GM12892 (cell line): ENCODE measurements around the gene IDH2.

Experiments
- DNase-seq: peaks from one replicate; pipeline ENCODE4 v3.0.0; 2011; ENCODE audit not compliant: insufficient read length
- FAIRE-seq: peaks from 2 replicates; lab custom pipeline; 2011; peaks lifted over from hg19 to GRCh38; lab: Jason Lieb, UNC
- POLR2A ChIP-seq: IDR thresholded peaks from 2 replicates; pipeline ENCODE4 v1.6.1; 2011; ENCODE audit warnings: low read depth, low read length, control low read depth
- POLR2AphosphoS5 ChIP-seq: IDR thresholded peaks from 2 replicates; pipeline ENCODE4 v1.6.1; 2011; ENCODE audit warnings: low read depth, low read length, control low read depth
- TAF1 ChIP-seq: IDR thresholded peaks from 2 replicates; pipeline ENCODE4 v1.6.1; 2011; ENCODE audit warnings: low read depth, mild to moderate bottlenecking, control low read depth, low read length, borderline replicate concordance

IDH2 gene

DNA sequence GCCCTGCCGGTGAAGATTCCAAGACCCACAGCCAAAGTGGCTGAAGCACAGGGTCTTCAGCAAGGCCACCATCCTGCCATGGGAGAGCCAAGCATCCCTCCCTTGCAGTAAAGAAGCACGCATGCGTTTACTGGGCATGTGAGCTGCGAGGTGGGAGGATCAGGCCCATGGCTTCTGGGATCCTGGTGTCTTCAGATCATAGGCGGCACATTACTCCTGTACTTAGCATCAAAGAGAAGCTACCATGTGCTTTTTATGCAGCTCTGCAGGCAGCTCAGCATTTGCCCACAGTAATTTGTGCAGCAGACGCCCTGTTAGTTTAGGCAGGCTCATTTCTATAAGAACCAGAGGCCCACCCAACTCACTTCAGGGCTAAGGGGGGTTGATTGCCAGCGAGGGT lies 45.7 kb downstream of the IDH2 start:
- no peak for TF ChIP-seq TAF1
- no peak for TF ChIP-seq POLR2A
- DNase-seq (no peak), FAIRE-seq (no peak)

DNA sequence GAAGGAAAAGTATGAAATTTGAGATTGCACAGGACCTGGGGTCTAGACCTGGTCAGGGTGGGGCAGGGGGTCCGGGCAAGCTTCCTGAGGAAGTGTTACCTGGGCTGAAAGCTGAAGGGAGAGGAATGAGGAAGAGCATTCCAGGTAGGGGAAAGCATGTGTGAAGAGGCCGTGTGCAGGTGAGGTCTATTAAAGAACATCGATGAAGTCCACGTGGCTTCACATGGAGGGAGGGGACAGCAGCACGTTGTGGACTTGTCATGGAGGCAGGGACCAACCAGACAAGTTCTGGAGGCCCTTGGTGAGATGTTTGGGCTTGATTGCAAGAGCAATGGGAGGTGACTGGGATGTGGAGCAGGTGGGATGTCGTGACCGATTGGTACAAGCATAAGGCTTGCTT lies 47.1 kb downstream of the IDH2 start:
- TF ChIP-seq POLR2A (no peak), POLR2AphosphoS5 (no peak), TAF1 (no peak)
- no peak for DNase-seq
- FAIRE-seq, result no peak

DNA sequence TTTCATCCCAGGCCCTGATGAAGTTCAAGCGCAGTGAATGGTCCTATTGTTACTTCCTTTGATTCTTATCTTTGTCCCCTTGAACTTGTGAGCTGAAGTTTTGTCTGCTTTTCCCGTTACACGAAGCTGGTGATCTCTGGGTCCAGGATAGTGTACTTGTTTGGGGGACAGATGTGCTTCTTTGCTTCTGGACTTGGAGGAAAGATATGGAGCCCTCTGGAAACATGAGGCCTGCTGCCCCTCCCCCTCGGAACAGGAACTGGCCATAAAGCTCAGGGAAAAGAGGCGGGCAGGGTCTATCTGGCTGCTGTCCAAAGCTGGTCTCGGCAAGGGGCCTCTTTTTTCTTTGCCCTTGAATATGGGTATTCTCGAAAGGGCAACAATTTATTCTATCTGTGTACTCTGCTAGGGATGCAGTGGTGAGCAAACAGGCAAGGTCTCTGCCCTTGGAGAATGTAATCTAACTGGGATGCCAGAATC lies 47.6 kb downstream of the IDH2 start:
- DNase-seq (no peak), FAIRE-seq (no peak)
- TF ChIP-seq POLR2AphosphoS5, result no peak
- TF ChIP-seq TAF1, result no peak
- no peak for TF ChIP-seq POLR2A

DNA sequence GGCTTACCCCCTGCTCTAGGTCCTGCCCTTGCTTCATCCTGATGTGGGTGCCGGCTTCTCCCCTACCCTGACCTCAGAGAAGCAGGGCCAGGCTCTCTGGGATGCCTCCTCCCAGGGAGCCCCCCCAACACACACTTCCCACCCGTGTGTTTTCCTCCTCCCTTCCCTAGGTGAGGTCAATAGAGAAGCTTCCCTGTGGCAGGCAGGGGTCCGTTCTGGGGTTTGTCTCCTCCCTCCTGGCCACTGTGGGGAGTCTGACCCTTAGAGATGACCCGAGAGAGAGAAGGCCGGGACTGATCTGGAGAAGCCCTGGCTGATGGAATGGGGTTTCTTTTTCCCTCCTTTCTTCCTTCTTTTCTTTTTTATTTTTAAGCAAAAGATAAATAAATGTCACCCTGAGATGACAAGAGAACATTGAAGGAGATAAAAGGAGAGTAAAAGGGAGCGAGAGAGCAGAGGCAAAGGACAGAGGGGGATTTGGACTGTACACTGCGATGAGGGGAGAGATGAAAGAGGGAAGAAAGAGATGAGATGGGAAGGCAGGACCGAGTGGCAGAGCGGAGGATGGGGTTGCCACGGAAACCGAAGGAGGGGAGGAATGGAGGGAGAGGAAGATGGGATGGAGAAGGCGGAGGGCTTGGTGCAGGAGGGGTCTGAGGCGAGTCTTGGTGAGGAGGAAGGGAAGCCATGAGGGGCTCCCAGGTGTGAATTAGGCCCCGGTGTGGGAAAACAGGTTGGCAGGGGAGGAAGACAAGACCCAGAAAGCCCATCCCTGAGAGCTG lies 48.4 kb downstream of the IDH2 start:
- FAIRE-seq (no peak), DNase-seq (no peak)
- TF ChIP-seq POLR2AphosphoS5, result no peak
- TF ChIP-seq POLR2A, result no peak
- TF ChIP-seq TAF1, result no peak

DNA sequence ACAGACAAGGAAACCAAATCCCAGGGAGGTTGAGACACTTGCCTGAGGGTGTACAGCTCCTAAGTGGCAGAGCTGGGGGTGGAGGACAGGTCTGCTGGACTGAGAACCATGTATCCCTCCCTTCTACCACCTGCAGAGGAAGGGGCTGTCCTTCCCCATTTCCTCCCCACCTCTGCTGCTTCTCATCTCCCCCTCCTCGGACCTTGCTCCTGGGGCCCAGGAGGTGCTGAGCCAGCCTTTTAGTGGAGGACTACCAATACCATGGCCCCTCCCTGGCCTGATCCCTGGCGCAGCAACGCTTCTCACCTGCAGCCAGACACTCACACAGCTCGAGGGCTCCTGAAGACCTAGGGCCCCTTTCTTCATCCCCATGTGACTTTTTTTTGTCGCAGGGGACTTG lies 50.4 kb downstream of the IDH2 start:
- DNase-seq, result no peak
- TF ChIP-seq TAF1 (no peak), POLR2AphosphoS5 (no peak), POLR2A (no peak)
- no peak for FAIRE-seq

DNA sequence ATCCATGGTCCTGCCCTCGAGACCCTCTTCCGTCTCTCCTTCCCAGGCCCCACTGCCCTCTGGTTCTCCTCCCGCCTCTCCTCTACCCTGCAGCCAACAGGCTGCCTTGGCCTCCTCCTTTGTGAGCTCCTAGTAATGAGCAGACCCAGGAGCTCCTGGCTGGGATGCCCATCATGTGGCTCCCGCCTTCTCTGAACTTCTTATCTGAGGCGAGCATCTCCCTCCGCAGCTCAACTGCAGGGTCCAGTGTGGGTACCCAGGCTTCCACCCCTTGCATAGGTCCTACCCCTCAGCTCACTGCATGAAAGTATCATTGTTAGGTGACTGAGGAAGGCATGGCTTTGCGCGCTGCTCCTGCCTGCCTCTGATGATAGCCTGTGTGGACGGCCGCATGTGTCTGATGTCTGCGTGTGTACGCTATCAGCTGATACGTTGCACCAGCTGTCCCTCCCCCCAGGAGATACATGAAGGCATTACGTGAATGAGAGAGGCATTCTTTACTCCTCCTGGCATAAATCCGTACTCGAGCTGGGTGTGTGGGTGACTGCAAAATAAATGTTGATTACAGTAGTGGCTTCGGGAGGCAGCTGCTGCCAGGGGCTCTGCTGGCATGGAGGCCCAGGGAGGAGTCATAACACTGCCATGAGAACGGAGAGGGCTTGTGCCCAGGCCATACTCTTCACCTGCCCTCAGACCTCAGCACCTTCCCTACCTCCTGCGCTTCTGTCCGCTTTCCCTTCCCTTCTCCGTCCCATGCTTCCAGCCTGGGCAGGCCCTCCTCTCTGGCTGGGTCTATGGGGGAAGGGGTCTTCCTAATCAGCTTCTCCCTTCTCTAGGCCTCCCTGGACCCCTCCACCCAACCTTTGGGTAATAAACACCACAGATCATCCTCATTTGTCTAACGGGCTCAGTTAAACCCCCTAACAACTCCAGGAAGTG lies 52.3 kb downstream of the IDH2 start:
- TF ChIP-seq POLR2A (no peak), TAF1 (no peak), POLR2AphosphoS5 (no peak)
- no peak for DNase-seq

DNA sequence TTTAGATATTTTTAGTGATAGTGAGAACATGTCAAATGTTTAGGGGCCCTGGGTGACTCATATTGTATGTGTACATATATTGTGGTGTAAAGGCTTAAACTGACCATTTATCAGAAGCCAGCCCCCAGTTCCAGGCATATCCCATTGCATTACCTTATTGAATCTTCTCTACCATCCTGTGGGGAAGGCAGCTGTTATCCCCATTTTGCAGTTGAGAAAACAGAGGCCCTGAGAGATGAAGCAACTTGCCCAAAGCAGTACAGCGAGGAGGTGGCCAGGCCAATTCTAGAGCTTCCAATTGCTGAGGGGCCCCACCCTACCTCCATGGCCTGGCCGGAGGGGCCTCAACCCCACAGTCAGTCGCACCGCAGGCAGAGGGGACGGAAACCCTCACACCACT lies 53.2 kb downstream of the IDH2 start:
- TF ChIP-seq POLR2A (no peak), TAF1 (no peak), POLR2AphosphoS5 (no peak)
- FAIRE-seq (no peak), DNase-seq (no peak)

More for the DNA sequence above, 52.3 kb downstream of the IDH2 start:
- no peak for FAIRE-seq

DNA sequence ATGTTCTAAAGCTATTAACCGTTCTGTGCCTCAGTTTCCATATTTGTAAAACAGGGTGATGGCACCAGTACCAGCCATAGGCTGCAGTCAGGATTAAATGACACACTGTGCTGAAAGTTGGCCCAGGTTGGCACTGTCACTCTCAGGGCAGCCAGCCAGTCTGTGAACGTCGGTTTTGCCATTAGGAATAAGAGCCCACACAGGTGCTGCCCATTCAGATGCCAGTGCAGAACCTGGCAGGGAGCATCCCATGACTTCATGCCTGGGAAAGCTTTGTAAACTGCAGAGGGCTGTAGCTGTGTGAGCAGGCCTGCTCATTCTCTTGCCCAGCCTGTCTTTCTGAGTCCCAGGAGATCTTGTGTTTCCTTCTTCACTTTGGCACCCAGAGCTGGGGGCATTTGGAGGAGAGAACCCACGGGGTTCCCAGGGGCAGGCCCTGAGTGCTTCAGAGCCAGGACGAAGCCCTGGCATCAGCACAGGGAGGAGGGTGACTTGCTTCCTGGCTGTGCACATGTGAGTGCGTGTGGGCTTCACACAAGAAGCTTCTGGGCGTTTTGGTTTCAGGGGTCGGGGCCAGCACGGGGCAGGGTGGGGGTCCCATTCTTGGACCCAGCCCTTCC lies 54.2 kb downstream of the IDH2 start:
- DNase-seq, result no peak
- TF ChIP-seq POLR2AphosphoS5 (no peak), POLR2A (no peak), TAF1 (no peak)
- no peak for FAIRE-seq

DNA sequence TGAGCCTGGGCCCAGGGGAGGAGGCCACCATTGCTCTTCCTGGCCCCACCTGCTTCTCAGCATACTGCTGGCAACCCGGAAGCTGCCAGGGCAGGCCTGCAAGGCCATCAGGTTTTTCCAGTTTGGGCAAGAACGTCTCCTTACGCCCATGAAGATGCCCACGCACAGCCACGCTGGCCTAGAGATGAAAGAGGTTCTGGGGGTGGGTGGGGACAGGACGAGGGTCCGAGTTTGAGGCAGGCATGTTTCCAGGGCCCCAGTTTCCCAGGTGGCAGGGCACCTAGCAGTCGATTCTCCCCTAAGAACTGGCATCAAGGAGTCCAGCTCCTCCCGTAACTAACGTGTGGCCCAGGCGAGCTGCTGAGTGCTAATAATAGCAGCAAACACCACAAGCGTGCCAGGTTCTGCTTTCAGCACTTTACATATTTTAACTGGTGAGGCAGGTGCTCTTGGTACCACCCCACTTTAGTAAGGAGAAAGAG lies 55.3 kb downstream of the IDH2 start:
- peak; percentile 87 for FAIRE-seq
- DNase-seq, result peak; percentile 53
- no peak for TF ChIP-seq TAF1
- no peak for TF ChIP-seq POLR2AphosphoS5
- TF ChIP-seq POLR2A, result no peak

DNA sequence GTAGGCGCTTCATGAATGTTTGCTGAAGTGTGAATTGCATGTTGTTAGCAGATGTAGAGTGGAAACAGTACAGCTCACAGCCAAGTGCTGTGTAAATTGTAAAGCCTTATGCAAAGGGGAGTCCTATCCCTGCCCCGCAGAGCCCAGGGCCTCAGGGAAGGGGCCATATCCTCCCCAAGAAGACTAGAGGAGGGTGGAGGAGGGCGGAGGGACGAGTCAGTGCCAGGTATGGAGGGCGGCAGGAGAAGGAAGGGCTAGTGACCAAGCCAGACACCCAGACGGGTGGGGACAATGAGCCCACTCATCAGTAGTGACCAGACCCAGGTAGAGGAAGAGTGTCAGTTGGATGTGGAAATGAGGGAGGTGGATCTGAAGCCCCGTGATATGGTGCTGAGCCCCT lies 56.0 kb downstream of the IDH2 start:
- DNase-seq (no peak), FAIRE-seq (no peak)
- TF ChIP-seq POLR2A (no peak), POLR2AphosphoS5 (no peak), TAF1 (no peak)

DNA sequence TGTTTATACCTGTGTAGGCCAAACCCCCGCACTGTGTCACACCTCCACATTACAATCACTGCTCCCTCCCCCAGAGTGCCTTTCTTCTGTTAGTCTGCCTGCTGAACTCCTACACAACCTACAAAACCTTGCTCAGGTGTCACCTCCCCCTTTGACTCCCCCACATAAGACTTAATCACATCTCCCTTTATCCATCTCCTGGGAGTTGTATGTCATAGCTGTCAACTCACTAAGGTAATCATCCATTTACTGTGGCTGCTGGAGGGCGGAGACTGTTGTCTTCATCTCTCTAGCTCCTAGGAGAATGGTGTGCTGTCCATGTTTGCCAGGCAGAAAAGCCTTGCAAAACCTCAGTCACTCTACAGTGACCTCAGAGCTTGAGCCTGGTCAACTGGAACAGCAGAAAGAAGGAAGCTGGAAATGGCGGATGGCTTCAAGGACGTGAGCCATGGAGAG lies 57.3 kb downstream of the IDH2 start:
- FAIRE-seq, result no peak
- DNase-seq, result no peak
- TF ChIP-seq TAF1, result no peak
- TF ChIP-seq POLR2AphosphoS5, result no peak
- TF ChIP-seq POLR2A, result no peak
